ENCODE data around the gene ABCA2.
A peak's percentile ranks its signal among the peaks of the same experiment; 100 is the strongest.

Gene ABCA2

DNA sequence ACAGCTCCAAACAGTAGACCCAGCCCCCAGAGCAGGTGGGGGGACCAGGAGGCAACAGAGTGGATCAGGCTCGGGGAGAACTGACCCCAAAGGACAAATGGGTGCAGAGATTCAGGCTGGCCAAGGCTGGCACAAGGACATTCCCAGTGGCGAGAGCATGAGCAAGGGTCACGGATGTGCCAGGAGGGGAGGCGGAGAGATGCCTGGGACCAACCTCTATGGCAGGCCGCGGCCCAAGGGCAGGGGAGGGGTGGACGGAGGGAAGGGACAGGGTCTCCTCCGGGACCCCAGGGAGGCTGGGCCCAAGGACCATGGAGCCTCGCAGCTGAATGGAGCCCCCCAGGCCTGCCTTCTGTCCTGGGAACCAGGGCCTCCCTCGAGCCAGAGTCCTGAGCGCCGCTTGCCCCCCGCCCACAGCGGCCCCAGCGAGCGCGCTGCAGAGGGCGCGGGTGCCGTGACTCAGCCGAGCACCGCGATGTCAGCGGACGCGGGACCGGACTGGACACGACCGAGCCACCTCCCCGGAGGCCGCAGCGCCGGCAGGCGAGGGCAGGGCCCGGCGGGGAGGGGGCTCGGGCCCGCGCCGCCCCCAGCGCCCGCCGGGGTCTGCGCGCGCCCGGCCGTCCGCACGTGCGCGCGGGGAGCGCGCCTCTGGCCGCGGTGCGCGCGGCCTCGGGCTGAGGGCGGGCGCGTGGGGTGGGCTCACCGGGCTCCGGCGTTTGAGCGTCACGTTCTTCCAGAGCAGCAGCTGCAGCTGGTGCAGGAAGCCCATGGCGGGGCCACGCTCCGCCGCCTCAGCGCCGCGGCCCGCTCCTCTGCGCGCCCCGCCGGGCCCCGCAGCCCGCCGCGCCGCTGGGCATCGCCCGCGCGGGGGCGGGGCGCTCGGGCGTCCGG lies at the start of gene ABCA2:
ABCA2 (minus strand) TSS at position 869 of the 894 bp plus-strand sequence; CDS start at position 772, 97 bp downstream.
- H3K4me3 ChIP-seq (ENCODE audit: low read depth, low read length), result peak within 1 kb of the TSS; percentile 54

GRCh38 chr9:137077010-137077747 lies 49.1 kb upstream of the ABCA2 start, which contains the start of gene UAP1L1:
TSS of gene UAP1L1 (plus strand) at chr9:137077517. CDS start at chr9:137077533, 16 bp downstream.
- TF ChIP-seq, protein P1, sequence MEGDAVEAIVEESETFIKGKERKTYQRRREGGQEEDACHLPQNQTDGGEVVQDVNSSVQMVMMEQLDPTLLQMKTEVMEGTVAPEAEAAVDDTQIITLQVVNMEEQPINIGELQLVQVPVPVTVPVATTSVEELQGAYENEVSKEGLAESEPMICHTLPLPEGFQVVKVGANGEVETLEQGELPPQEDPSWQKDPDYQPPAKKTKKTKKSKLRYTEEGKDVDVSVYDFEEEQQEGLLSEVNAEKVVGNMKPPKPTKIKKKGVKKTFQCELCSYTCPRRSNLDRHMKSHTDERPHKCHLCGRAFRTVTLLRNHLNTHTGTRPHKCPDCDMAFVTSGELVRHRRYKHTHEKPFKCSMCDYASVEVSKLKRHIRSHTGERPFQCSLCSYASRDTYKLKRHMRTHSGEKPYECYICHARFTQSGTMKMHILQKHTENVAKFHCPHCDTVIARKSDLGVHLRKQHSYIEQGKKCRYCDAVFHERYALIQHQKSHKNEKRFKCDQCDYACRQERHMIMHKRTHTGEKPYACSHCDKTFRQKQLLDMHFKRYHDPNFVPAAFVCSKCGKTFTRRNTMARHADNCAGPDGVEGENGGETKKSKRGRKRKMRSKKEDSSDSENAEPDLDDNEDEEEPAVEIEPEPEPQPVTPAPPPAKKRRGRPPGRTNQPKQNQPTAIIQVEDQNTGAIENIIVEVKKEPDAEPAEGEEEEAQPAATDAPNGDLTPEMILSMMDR (conservative IDR thresholded peaks at IDR 0.05; ENCODE audit: low read depth, low read length), result no peak
- peak; percentile 55 for DNase-seq (ENCODE audit: low read depth)
- peak within 1 kb of the TSS; percentile 74 for H3K4me3 ChIP-seq (ENCODE audit: low read depth, low read length)

More for the DNA sequence above, at the start of gene ABCA2:
- TF ChIP-seq, protein P1 (conservative IDR thresholded peaks at IDR 0.05; ENCODE audit: low read depth, low read length), result no peak
- no peak for DNase-seq (ENCODE audit: low read depth)

DNA sequence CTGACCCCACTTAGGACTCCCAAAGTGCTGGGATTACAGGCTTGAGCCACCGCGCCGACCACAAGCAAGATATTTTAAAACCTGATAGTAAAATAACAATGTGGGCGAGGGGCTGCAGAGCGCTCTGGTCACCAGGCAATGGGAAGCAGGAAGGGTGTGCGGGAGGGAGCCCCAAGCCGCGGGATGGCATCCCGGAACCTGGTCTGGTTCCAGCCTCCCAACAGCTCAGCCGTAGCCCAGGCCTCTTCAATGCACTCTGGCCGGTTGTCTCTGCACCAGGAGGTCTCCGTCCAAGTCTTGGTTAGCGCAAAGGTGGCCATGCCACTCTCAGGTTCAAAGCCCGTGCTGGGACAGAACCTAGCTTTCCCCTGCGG lies 48.6 kb upstream of the ABCA2 start:
- TF ChIP-seq, protein P1 (conservative IDR thresholded peaks at IDR 0.05; ENCODE audit: low read depth, low read length), result no peak
- DNase-seq (ENCODE audit: low read depth), result no peak
- H3K4me3 ChIP-seq (ENCODE audit: low read depth, low read length), result peak overlapping the region; percentile 74

- DNase-seq (ENCODE audit: low read depth), result no peak
- TF ChIP-seq, protein P1 (conservative IDR thresholded peaks at IDR 0.05; ENCODE audit: low read depth, low read length), result no peak
- H3K4me3 ChIP-seq (ENCODE audit: low read depth, low read length), result no peak overlapping the region
Observed at GRCh38 chr9:137075275-137075775, 47.3 kb upstream of the ABCA2 start.

DNA sequence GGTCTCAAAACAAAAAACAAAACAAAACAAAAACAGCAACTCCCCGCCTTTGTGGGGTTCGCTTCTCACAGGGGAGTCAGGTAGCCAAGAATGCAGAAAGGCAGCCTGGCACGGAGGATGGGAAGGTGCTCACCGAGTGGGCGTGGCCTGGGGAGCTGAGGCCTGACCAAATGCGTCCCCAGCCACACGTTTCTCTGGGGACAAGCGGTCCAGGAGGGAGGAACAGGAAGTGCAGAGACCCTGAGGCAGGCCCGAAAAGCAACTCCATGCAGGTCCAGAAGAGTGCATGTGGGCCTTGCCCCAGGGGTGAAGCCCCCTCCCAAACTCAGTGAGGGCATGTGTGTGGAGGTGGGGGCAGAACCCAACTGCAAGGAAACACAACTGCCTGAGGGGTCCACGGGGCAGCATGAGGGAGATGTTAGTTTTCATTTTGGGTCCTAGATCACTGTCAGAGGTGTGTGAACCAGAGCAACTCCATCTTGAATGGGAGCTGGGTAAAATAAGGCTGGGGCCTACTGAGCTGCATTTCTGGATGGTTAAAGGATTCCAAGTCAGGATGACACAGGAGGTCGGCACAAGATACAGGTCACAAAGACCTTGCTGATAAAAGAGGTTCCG lies 46.7 kb upstream of the ABCA2 start:
- no peak for DNase-seq (ENCODE audit: low read depth)
- TF ChIP-seq, protein P1 (conservative IDR thresholded peaks at IDR 0.05; ENCODE audit: low read depth, low read length), result no peak

DNA sequence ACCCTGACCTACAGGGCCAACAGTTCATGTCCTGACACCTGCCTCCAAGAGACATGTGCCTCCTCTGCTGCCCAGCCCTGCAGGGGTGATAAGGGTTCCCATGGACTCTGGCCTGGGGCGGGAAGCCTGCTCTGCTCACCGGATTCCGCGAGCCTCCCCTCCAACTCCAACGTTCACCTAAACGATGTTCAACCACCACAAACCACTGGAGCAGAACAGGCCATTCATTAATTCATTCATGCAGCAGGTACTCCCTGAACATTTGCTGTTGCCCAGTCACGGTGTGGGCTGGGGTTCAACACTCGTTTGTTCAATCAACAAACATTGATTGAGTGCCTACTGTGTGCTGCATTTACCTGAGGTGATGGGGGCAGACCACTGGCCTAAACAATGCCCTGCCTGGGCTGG lies 46.0 kb upstream of the ABCA2 start:
- TF ChIP-seq, protein P1 (conservative IDR thresholded peaks at IDR 0.05; ENCODE audit: low read depth, low read length), result no peak
- no peak for DNase-seq (ENCODE audit: low read depth)
- H3K4me3 ChIP-seq (ENCODE audit: low read depth, low read length), result no peak overlapping the region

More for the DNA sequence above, 46.7 kb upstream of the ABCA2 start:
- no peak overlapping the region for H3K4me3 ChIP-seq (ENCODE audit: low read depth, low read length)

All from choroid plexus epithelial cell (primary cell).